Neural cell (in vitro differentiated cells): ENCODE measurements around the gene ANKRD44.

Source experiments
- EP300 ChIP-seq: fragments of 450-650 bp; conservative IDR thresholded peaks from 2 replicates; pipeline ENCODE4 v1.6.1; 2014; ENCODE audit warnings: antibody characterized with exemption, mild to moderate bottlenecking, moderate library complexity; ENCODE audit not compliant: poor library complexity, severe bottlenecking
- EZH2 ChIP-seq: fragments of 200-600, 300-800 bp; shearing (Covaris generic), sonication (generic); IDR thresholded peaks from 2 replicates; pipeline ENCODE4 v1.6.1; 2014; ENCODE audit warnings: antibody characterized with exemption, low read length, borderline replicate concordance, mild to moderate bottlenecking; ENCODE audit not compliant: insufficient read depth, poor library complexity, severe bottlenecking
- POLR2AphosphoS5 ChIP-seq: IDR thresholded peaks from 2 replicates; pipeline ENCODE4 v1.6.1; 2012
- TAF1 ChIP-seq: IDR thresholded peaks from 2 replicates; pipeline ENCODE4 v1.6.1; 2012; ENCODE audit warnings: low read depth
- TF ChIP-seq, protein P1 (sequence below): fragments of 450-650 bp; IDR thresholded peaks from 2 replicates; pipeline ENCODE4 v1.5.1; 2014; ENCODE audit warnings: antibody characterized with exemption, mild to moderate bottlenecking, moderate library complexity; ENCODE audit not compliant: poor library complexity, severe bottlenecking

DNA sequence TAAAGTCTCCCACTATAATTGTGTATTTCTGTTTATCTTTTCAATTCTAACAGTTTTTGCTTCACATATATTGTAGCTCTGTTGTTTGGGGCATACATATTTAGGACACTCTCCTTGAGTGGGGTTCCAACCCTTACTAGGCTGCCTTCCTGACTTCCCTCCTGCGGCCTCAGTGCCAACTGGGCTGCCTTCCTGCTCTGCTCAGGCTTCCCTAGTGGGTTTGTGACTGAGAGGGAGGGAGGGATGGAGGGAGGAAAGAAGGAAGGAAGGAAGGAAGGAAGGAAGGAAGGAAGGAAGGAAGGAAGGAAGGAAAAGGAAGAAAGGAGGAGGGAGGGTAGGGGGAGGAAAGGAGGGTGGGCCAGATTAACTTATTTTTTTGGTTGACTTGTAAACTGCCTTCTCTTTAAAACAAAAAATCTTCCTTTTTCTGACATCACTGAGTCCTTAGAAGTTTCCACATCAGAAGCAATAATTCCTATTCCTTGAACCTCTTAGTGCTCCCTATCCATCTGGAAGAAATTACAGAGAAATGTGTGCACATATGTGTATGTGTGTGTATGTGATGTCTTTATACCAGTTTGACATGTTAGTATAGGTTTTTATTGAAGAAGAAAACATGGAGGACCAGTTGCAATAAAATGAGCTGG lies 238.7 kb downstream of the ANKRD44 start:
- TF ChIP-seq TAF1, result no peak
- no peak for TF ChIP-seq POLR2AphosphoS5
- TF ChIP-seq, protein P1, sequence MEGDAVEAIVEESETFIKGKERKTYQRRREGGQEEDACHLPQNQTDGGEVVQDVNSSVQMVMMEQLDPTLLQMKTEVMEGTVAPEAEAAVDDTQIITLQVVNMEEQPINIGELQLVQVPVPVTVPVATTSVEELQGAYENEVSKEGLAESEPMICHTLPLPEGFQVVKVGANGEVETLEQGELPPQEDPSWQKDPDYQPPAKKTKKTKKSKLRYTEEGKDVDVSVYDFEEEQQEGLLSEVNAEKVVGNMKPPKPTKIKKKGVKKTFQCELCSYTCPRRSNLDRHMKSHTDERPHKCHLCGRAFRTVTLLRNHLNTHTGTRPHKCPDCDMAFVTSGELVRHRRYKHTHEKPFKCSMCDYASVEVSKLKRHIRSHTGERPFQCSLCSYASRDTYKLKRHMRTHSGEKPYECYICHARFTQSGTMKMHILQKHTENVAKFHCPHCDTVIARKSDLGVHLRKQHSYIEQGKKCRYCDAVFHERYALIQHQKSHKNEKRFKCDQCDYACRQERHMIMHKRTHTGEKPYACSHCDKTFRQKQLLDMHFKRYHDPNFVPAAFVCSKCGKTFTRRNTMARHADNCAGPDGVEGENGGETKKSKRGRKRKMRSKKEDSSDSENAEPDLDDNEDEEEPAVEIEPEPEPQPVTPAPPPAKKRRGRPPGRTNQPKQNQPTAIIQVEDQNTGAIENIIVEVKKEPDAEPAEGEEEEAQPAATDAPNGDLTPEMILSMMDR, result no peak
- TF ChIP-seq EP300, result no peak
- TF ChIP-seq EZH2, result no peak
